Mesenchymal stem cell (in vitro differentiated cells and primary cell): ENCODE measurements around the gene LMTK2.

Experiments used
- DNase-seq: peaks from one replicate; pipeline ENCODE4 v3.0.0-alpha.2; 2013
- H2AFZ ChIP-seq: one replicate; pipeline ENCODE4 v1.6.1; 2013; ENCODE audit warnings: low read depth, mild to moderate bottlenecking, control low read depth, inconsistent platforms, low read length, moderate library complexity
- H2AK5ac ChIP-seq: 2 replicates; pipeline ENCODE4 v1.6.1; 2013; ENCODE audit warnings: low read length, moderate library complexity, mild to moderate bottlenecking, inconsistent platforms; ENCODE audit not compliant: severe bottlenecking
- H2BK120ac ChIP-seq: one replicate; pipeline ENCODE4 v1.6.1; 2013; ENCODE audit warnings: low read depth, mild to moderate bottlenecking, inconsistent platforms, low read length, moderate library complexity
- H2BK12ac ChIP-seq, 2 experiments: one replicate each; pipeline ENCODE4 v1.6.1; 2013; ENCODE audit warnings: inconsistent platforms in 2 of 2, low read length in 2 of 2, mild to moderate bottlenecking in 2 of 2, moderate library complexity in 2 of 2, control low read depth in 1 of 2
- H2BK15ac ChIP-seq: one replicate; pipeline ENCODE4 v1.6.1; 2013; ENCODE audit warnings: mild to moderate bottlenecking, low read depth, inconsistent platforms; ENCODE audit not compliant: poor library complexity, severe bottlenecking
- H2BK5ac ChIP-seq: 2 replicates; pipeline ENCODE4 v1.6.1; 2013; ENCODE audit warnings: low read depth, mild to moderate bottlenecking, low read length, control low read depth, inconsistent platforms; ENCODE audit not compliant: poor library complexity, severe bottlenecking
- H3K14ac ChIP-seq, 2 experiments: one replicate each; pipeline ENCODE4 v1.6.1; 2013; ENCODE audit warnings: inconsistent platforms in 2 of 2, low read length in 2 of 2, control low read depth in 1 of 2, mild to moderate bottlenecking in 1 of 2, moderate library complexity in 1 of 2
- H3K18ac ChIP-seq, 2 experiments: one replicate each; pipeline ENCODE4 v1.6.1; 2013; ENCODE audit warnings: inconsistent platforms in 2 of 2, low read length in 2 of 2, control low read depth in 1 of 2, low read depth in 1 of 2, mild to moderate bottlenecking in 1 of 2
- H3K23ac ChIP-seq, 2 experiments: one replicate each; pipeline ENCODE4 v1.6.1; 2013; ENCODE audit warnings: inconsistent platforms in 2 of 2, low read length in 2 of 2, mild to moderate bottlenecking in 2 of 2, moderate library complexity in 2 of 2, control low read depth in 1 of 2
- H3K27ac ChIP-seq: 2 replicates; pipeline ENCODE4 v1.5.1; 2013; ENCODE audit warnings: mild to moderate bottlenecking, moderate library complexity, low read length, control low read depth, inconsistent platforms; ENCODE audit not compliant: poor library complexity, severe bottlenecking
- H3K27me3 ChIP-seq, 2 experiments: 2 replicates each; pipeline versions ENCODE4 v1.6.1 to v1.7.0; 2013; ENCODE audit warnings: low read length in 2 of 2, mild to moderate bottlenecking in 2 of 2, moderate library complexity in 2 of 2, control low read depth in 1 of 2, inconsistent platforms in 1 of 2; ENCODE audit not compliant: control insufficient read depth in 1 of 2, insufficient read depth in 1 of 2
- H3K36me3 ChIP-seq, 2 experiments: 2 replicates each; pipeline versions ENCODE4 v1.6.1 to v1.7.0; 2013; ENCODE audit warnings: low read length in 2 of 2, control low read depth in 1 of 2, inconsistent platforms in 1 of 2, low read depth in 1 of 2, mild to moderate bottlenecking in 1 of 2; ENCODE audit not compliant: insufficient read depth in 2 of 2, control insufficient read depth in 1 of 2
- H3K4ac ChIP-seq, 2 experiments: one replicate each; pipeline ENCODE4 v1.6.1; 2013; ENCODE audit warnings: inconsistent platforms in 2 of 2, low read length in 2 of 2, mild to moderate bottlenecking in 2 of 2, moderate library complexity in 2 of 2, control low read depth in 1 of 2, low read depth in 1 of 2
- H3K4me1 ChIP-seq: 2 replicates; pipeline ENCODE4 v1.6.1; 2013; ENCODE audit warnings: low read depth, low read length, control low read depth; ENCODE audit not compliant: control insufficient read depth, insufficient read depth
- H3K4me2 ChIP-seq: 2 replicates; pipeline ENCODE4 v1.6.1; 2013; ENCODE audit warnings: low read length, mild to moderate bottlenecking, inconsistent platforms; ENCODE audit not compliant: poor library complexity, severe bottlenecking
- H3K4me3 ChIP-seq, 2 experiments: 2 replicates each; pipeline versions ENCODE4 v1.5.1 to v1.7.0; 2013; ENCODE audit warnings: low read length in 2 of 2, mild to moderate bottlenecking in 2 of 2, control low read depth in 1 of 2, low read depth in 1 of 2; ENCODE audit not compliant: insufficient read depth in 1 of 2
- H3K79me1 ChIP-seq: replicated peaks from 2 replicates; pipeline ENCODE4 v1.6.1; 2013; ENCODE audit warnings: mild to moderate bottlenecking, control low read depth, low read length, inconsistent platforms; ENCODE audit not compliant: poor library complexity, severe bottlenecking
- H3K9ac ChIP-seq: 2 replicates; pipeline ENCODE4 v1.7.0; 2013; ENCODE audit warnings: mild to moderate bottlenecking, low read length, moderate library complexity
- H3K9me3 ChIP-seq: 2 replicates; pipeline ENCODE4 v1.7.0; 2013; ENCODE audit warnings: mild to moderate bottlenecking, low read length; ENCODE audit not compliant: control insufficient read depth
- H4K8ac ChIP-seq: one replicate; pipeline ENCODE4 v1.6.1; 2013; ENCODE audit warnings: inconsistent platforms, mild to moderate bottlenecking, low read length, moderate library complexity
- H4K91ac ChIP-seq: one replicate; pipeline ENCODE4 v1.6.1; 2013; ENCODE audit warnings: mild to moderate bottlenecking, low read length, inconsistent platforms
- WGBS: methylation state at CpG from one replicate; pipeline ENCODE4 v1.1.7; 2013; ENCODE audit warnings: mixed read lengths; 5-methylcytosine and 5-hydroxymethylcytosine counted together

The LMTK2 gene

GRCh38 chr7:98133181-98133580 is 26.5 kb downstream of the LMTK2 start:
- Histone ChIP-seq H3K36me3 (peaks cover 7 to 8% of the 10 kb centered on the region in 2 experiments), H3K4me2 (no peak overlapping the region), H2BK15ac (no peak overlapping the region), H3K9me3 (no peaks in the 10 kb centered on the region), H3K9ac (no peak overlapping the region), H3K4me3 (no peak overlapping the region), H3K23ac (no peak overlapping the region), H4K91ac (no peak overlapping the region), H4K8ac (peak overlapping the region; percentile 79), H3K18ac (no peak overlapping the region), H2BK120ac (no peak overlapping the region), H3K4ac (no peak overlapping the region), H3K4me1 (peaks cover 8% of the 10 kb centered on the region), H3K14ac (no peak overlapping the region), H2BK5ac (no peak overlapping the region), H2AFZ (no peak overlapping the region), H3K79me1 (peaks cover 40% of the 10 kb centered on the region), H3K27ac (peak overlapping the region; percentile 20), H3K27me3 (no peaks in the 10 kb centered on the region), H2BK12ac (peak overlapping the region; percentile 35 to 64), H2AK5ac (peak overlapping the region; percentile 68)
- 83% methylated on average over 2 of the region's 4 CpGs for WGBS
- peak; percentile 16 for DNase-seq

- no peak overlapping the region for H2BK12ac ChIP-seq
- H3K18ac ChIP-seq: no peak overlapping the region
- H3K9me3 ChIP-seq: no peaks in the 10 kb centered on the region
- peaks cover 8% of the 10 kb centered on the region for H3K4me1 ChIP-seq
- H2BK15ac ChIP-seq: no peak overlapping the region
- peaks cover 41% of the 10 kb centered on the region for H3K79me1 ChIP-seq
- H2BK120ac ChIP-seq: no peak overlapping the region
- H3K23ac ChIP-seq: no peak overlapping the region
- H3K4me3 ChIP-seq: no peak overlapping the region
- no peak overlapping the region for H3K4ac ChIP-seq
- no peak overlapping the region for H2BK5ac ChIP-seq
- no peak overlapping the region for H3K4me2 ChIP-seq
- H4K8ac ChIP-seq: no peak overlapping the region
- no peak overlapping the region for H3K14ac ChIP-seq
- WGBS: 98% methylated on average over 3 of the region's 4 CpGs
- H2AFZ ChIP-seq: no peak overlapping the region
- H4K91ac ChIP-seq: no peak overlapping the region
- no peak overlapping the region for H3K27ac ChIP-seq
- H3K9ac ChIP-seq: no peak overlapping the region
- peak; percentile 31 for DNase-seq
- no peaks in the 10 kb centered on the region for H3K27me3 ChIP-seq
- H3K36me3 ChIP-seq: peaks cover 12 to 14% of the 10 kb centered on the region in 2 experiments
- no peak overlapping the region for H2AK5ac ChIP-seq
Observed at GRCh38 chr7:98133621-98134303, 27.1 kb downstream of the LMTK2 start.

GRCh38 chr7:98134420-98135228 is 28.0 kb downstream of the LMTK2 start:
- H3K4me2 ChIP-seq: no peak overlapping the region
- no peaks in the 10 kb centered on the region for H3K9me3 ChIP-seq
- no peak overlapping the region for H3K18ac ChIP-seq
- H2BK120ac ChIP-seq: no peak overlapping the region
- no peak overlapping the region for H2BK12ac ChIP-seq
- H3K23ac ChIP-seq: no peak overlapping the region
- H3K4me1 ChIP-seq: peaks cover 8% of the 10 kb centered on the region
- H2AK5ac ChIP-seq: no peak overlapping the region
- H4K8ac ChIP-seq: no peak overlapping the region
- no peak overlapping the region for H2BK15ac ChIP-seq
- H2AFZ ChIP-seq: no peak overlapping the region
- no peak for DNase-seq
- peaks cover 17 to 22% of the 10 kb centered on the region in 2 experiments for H3K36me3 ChIP-seq
- no peak overlapping the region for H3K4ac ChIP-seq
- peaks cover 38% of the 10 kb centered on the region for H3K79me1 ChIP-seq
- H3K27ac ChIP-seq: no peak overlapping the region
- no peak overlapping the region for H4K91ac ChIP-seq
- H3K14ac ChIP-seq: no peak overlapping the region
- no peaks in the 10 kb centered on the region for H3K27me3 ChIP-seq
- H3K4me3 ChIP-seq: no peak overlapping the region
- H3K9ac ChIP-seq: no peak overlapping the region
- H2BK5ac ChIP-seq: no peak overlapping the region
- WGBS: 98% methylated on average over 6 of the region's 9 CpGs

- no peak overlapping the region for H3K4ac ChIP-seq
- H2BK15ac ChIP-seq: no peak overlapping the region
Observed at GRCh38 chr7:98135984-98136383, 29.3 kb downstream of the LMTK2 start.

More at GRCh38 chr7:98135984-98136383, 29.3 kb downstream of the LMTK2 start:
- Histone ChIP-seq H3K79me1 (peaks cover 30% of the 10 kb centered on the region), H3K4me3 (no peak overlapping the region), H3K36me3 (peaks cover 17 to 22% of the 10 kb centered on the region in 2 experiments), H3K23ac (no peak overlapping the region), H2AK5ac (no peak overlapping the region), H3K14ac (no peak overlapping the region), H2BK120ac (no peak overlapping the region), H2AFZ (no peak overlapping the region), H3K4me1 (peaks cover 8% of the 10 kb centered on the region), H4K8ac (no peak overlapping the region), H2BK12ac (no peak overlapping the region), H3K9ac (no peak overlapping the region), H3K9me3 (no peaks in the 10 kb centered on the region), H3K27ac (no peak overlapping the region), H3K27me3 (no peaks in the 10 kb centered on the region), H2BK5ac (no peak overlapping the region), H3K4me2 (no peak overlapping the region), H4K91ac (no peak overlapping the region), H3K18ac (no peak overlapping the region)
- no peak for DNase-seq
- WGBS: 88% methylated on average over 4 of the region's 5 CpGs
